Measurements from ENCODE around the gene SLC38A4.

SLC38A4 gene

DNA sequence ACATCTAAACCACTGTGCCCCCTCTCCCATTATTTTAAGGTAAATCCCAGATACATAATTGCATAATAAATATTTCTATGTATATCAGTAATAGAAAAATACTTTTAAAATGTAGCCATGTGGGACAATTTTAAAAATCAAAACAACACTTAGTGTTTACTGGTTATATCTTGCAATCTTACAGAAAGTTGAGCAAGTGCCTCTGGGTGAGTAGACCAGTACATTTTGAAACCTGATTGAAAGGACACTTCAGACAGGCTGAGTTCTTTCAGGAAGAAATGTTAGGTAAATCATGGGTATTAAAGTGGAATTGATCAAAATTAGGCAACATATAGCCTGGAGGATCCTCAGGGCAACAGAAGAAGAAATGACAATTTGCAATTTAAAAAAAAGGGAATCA lies 7.2 kb downstream of the SLC38A4 start:
- H3K4me3 ChIP-seq (ENCODE audit: low read depth, low read length): no peak overlapping the region
- TF ChIP-seq, protein P1, sequence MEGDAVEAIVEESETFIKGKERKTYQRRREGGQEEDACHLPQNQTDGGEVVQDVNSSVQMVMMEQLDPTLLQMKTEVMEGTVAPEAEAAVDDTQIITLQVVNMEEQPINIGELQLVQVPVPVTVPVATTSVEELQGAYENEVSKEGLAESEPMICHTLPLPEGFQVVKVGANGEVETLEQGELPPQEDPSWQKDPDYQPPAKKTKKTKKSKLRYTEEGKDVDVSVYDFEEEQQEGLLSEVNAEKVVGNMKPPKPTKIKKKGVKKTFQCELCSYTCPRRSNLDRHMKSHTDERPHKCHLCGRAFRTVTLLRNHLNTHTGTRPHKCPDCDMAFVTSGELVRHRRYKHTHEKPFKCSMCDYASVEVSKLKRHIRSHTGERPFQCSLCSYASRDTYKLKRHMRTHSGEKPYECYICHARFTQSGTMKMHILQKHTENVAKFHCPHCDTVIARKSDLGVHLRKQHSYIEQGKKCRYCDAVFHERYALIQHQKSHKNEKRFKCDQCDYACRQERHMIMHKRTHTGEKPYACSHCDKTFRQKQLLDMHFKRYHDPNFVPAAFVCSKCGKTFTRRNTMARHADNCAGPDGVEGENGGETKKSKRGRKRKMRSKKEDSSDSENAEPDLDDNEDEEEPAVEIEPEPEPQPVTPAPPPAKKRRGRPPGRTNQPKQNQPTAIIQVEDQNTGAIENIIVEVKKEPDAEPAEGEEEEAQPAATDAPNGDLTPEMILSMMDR (IDR thresholded peaks at IDR 0.05; ENCODE audit: low read depth, low read length, missing control alignments): no peak
- no peak for DNase-seq (ENCODE audit: low read depth)

DNA sequence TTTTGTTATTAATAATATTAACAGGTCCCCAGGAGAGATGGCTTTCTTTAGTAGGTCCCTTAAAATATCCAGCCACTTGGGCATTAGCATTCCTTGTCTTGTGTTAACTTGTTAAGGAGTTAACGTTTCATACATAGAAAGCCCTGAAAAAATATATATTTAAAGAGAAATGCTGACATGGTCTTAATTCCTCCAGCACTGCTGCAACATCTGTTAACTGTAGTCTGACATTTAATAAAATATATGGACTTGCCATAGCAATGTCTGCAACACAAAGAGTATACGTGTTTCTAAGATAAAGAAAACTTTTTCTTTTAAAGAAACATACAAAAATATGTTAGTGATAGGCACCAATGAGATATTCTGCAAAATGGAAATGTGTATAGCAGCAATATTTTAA lies 10.0 kb downstream of the SLC38A4 start:
- TF ChIP-seq, protein P1 (IDR thresholded peaks at IDR 0.05; ENCODE audit: low read depth, low read length, missing control alignments): no peak
- no peak overlapping the region for H3K4me3 ChIP-seq (ENCODE audit: low read depth, low read length)
- no peak for DNase-seq (ENCODE audit: low read depth)

DNA sequence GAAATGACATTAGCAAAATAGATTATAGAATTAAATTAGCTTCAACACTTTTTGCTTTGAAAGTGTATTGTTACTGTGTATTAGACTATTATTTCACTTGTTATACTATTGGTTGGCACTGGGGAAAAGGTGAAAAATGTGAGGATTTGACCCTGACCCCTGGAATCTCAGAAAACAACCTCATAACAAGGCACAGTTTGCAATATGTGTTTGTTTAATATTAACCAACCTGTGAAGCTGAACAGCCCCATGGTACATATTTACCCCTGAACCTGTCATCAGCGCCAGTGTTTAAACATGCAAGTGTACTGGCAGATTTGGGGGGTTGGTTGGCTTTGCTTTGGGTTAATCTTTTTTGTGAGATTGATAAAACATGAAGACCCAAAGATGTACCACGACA lies 11.7 kb downstream of the SLC38A4 start:
- H3K4me3 ChIP-seq (ENCODE audit: low read depth, low read length): no peak overlapping the region
- TF ChIP-seq, protein P1 (IDR thresholded peaks at IDR 0.05; ENCODE audit: low read depth, low read length, missing control alignments): no peak
- DNase-seq (ENCODE audit: low read depth): no peak

DNA sequence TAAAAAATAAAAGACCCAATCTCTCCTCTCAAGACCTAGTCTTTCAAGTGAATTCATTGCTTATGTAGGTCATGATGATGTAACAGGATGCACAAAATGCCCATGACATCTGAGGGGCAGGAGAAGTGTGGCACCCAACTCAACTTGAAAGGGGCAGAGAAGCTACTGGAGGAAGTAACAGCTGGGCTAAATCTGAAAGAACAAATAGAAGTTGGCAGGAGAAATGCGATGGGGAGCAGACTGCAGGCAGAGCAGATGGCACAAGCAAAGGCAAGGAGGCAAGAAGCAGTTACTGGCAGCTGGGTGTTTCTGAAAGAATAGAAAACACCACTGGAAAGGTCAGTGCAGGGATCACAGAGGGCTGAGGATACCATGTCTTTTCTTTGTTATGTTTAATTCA lies 14.6 kb downstream of the SLC38A4 start:
- H3K4me3 ChIP-seq (ENCODE audit: low read depth, low read length): no peak overlapping the region
- TF ChIP-seq, protein P1 (IDR thresholded peaks at IDR 0.05; ENCODE audit: low read depth, low read length, missing control alignments): no peak
- no peak for DNase-seq (ENCODE audit: low read depth)

DNA sequence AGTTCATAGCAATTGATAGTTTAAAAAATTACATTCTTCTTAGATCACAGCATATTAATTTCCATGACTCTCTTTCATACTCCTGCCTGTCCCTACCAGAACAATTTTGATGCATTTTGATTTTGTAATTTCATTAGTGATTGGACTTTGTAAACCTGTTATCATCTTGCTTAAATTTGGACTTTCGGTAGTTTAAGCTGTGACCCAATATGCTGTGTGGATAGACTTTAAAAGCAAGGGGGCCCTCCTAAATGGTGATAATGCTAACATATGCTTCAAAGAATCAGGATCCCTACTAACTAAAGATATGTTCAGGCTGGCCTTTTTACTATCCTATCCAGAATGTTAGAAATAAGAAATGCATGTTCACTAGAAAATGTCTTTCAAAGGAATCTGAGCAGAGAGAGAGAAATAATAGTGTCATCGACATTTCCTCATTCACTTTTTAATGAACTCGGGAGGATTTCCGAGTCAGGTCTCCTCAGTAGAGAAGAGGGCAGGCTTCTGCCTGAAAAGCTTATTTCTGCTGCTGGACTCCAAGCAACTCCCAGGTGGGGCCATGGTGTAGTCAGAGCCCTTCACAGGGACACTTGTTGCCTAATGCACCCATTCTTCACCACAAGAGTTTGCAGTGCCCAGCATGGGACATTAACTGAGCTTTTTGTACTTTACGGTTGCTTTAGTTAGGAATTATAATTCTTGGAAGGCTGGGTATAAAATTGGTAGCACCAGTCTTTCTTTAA lies 16.7 kb downstream of the SLC38A4 start:
- TF ChIP-seq, protein P1 (IDR thresholded peaks at IDR 0.05; ENCODE audit: low read depth, low read length, missing control alignments): no peak
- no peak overlapping the region for H3K4me3 ChIP-seq (ENCODE audit: low read depth, low read length)
- DNase-seq (ENCODE audit: low read depth): no peak

DNA sequence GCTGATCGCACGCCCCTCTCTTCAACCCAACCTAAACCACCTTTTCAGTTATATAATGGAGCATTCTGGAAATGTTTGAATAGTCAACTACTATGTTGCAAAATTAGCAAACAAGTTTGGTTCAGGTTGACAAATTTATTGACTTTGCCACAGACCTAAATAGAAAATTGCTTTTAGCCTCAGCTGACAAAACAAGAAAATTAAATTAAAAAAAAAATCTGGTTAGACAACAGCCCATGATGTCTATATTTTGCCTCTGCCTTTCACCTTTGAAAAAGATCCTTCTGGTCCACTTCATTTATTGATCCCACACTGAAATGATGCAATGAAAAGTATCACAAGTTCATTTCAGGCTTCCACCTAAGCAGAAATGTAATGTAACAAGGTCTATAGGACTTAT lies 17.5 kb downstream of the SLC38A4 start:
- H3K4me3 ChIP-seq (ENCODE audit: low read depth, low read length): no peak overlapping the region
- no peak for DNase-seq (ENCODE audit: low read depth)
- TF ChIP-seq, protein P1 (IDR thresholded peaks at IDR 0.05; ENCODE audit: low read depth, low read length, missing control alignments): no peak

DNA sequence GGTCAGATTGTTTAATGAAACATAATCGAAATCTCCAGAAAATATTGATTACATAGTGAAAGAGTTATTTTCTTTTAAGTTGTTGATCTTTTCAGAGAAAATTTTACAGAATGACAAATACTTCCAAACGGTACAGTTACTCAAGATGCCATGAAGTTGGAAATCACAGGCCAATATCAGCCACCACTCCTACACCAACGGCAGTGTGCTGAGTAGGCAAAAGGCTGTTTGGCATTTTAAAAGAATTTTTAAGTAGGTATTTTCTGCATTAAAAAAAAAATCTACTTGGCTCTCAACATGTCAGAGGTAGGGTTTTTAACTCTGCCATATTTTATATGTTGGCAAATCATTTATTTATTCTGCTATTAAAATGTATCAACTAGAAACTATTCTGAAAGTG lies 21.7 kb downstream of the SLC38A4 start:
- H3K4me3 ChIP-seq (ENCODE audit: low read depth, low read length): no peak overlapping the region
- no peak for DNase-seq (ENCODE audit: low read depth)
- TF ChIP-seq, protein P1 (IDR thresholded peaks at IDR 0.05; ENCODE audit: low read depth, low read length, missing control alignments): no peak
